GM20000 (cell line): Measurements from ENCODE around the gene CDH2.

Source experiments
- DNase-seq: peaks from one replicate; pipeline ENCODE4 v3.0.0; 2012; ENCODE audit warnings: low spot score
- TF ChIP-seq, protein P1 (sequence below): IDR thresholded peaks from 2 replicates; pipeline ENCODE4 v1.5.1; 2012; ENCODE audit warnings: mild to moderate bottlenecking, control low read depth; ENCODE audit errors: extremely low read depth, missing control alignments

CDH2 gene

DNA sequence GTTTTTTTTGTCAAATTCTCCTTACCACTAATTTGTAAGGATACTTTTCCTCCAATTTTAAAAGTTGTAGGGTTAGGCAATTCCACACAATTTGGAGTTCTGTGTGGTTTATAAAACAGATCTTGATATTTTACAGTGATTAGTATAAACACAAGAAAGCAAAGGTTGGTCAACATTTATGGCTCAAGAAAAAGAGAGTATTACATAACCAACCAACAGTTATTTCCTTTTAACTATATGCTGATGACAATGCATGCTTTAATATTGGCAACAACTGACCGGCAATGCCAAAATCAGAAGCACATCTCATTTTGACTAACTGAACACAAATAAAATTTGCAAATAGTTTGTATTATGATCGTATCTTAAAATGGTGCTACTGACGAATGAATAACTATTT lies 137.2 kb downstream of the CDH2 start:
- no peak for DNase-seq
- TF ChIP-seq, protein P1, sequence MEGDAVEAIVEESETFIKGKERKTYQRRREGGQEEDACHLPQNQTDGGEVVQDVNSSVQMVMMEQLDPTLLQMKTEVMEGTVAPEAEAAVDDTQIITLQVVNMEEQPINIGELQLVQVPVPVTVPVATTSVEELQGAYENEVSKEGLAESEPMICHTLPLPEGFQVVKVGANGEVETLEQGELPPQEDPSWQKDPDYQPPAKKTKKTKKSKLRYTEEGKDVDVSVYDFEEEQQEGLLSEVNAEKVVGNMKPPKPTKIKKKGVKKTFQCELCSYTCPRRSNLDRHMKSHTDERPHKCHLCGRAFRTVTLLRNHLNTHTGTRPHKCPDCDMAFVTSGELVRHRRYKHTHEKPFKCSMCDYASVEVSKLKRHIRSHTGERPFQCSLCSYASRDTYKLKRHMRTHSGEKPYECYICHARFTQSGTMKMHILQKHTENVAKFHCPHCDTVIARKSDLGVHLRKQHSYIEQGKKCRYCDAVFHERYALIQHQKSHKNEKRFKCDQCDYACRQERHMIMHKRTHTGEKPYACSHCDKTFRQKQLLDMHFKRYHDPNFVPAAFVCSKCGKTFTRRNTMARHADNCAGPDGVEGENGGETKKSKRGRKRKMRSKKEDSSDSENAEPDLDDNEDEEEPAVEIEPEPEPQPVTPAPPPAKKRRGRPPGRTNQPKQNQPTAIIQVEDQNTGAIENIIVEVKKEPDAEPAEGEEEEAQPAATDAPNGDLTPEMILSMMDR = no peak

DNA sequence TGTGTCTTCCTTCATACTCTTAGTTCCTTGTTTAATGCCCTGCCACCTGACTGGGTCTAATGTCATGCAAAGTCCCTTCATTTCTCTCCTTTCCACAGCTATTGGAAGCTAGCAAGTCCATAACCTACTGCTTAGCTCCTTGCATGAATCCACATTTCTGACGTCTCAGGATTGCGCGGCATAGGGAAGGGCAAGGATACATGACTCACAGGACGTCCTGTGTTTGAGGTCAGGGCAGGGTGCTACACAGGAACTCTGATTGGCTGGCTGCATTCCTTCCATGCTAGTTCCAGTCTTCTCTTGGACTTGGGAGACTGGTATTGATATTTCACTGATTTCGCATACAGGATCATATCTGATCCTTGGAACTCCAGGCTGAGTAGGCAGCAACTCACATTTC lies 137.9 kb downstream of the CDH2 start:
- no peak for DNase-seq
- TF ChIP-seq, protein P1 = no peak

DNA sequence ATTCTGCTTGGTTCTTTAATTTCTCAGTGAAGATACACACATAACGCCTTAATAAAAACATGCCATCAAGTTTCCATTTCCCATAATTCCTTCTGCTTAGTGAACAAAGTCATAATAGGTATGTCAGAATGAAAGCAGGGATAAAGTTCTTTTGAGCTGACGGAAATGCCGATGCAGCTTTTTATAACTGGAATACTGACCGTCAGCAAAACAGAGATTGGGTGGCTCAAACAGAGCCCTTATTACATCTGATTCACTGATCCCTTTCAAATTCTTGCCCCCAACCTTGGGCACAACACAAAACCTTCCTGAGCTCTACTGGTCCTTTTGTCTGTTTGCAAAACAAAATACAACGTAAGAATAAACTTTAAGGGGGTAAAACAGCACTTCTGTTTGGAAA lies 140.4 kb downstream of the CDH2 start:
- no peak for DNase-seq

DNA sequence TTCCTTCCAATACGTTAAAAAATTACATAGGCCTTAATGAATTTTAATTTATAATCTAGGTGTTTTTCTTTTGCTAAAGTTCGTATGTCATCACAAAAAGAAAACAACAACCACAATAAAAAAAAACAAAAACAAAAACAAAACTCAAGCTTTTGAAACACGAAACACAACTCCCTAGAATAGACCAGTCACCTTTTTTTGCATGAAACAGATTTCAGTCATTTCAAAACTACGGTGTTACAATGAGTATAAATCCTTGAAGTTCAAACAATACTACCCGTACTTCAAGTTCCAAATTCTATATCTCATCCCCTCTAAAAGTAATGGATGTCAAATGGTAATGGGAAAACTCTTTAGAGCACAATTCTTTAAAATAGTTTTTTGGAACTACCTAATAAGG lies 142.4 kb downstream of the CDH2 start:
- DNase-seq = no peak
- TF ChIP-seq, protein P1 = no peak

More for the DNA sequence above, 140.4 kb downstream of the CDH2 start:
- TF ChIP-seq, protein P1 = no peak

DNA sequence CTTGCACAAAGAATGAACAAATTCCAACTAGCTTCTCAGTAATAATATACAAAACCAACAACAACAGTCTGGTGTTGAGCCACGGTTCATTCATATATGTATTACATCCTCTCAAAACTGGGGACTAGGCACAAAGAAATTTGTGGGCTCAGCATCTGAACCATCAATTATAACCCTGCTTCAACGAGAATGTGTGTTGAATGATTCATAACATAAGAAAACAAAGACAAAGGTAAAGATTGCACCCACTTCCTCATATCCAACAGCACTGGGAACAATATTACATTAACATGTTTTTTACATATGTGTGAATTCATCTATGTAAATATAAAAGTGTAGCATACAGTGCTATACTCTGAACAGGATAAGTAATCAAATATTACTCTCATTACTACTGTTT lies 144.8 kb downstream of the CDH2 start:
- DNase-seq = no peak
- TF ChIP-seq, protein P1 = no peak

DNA sequence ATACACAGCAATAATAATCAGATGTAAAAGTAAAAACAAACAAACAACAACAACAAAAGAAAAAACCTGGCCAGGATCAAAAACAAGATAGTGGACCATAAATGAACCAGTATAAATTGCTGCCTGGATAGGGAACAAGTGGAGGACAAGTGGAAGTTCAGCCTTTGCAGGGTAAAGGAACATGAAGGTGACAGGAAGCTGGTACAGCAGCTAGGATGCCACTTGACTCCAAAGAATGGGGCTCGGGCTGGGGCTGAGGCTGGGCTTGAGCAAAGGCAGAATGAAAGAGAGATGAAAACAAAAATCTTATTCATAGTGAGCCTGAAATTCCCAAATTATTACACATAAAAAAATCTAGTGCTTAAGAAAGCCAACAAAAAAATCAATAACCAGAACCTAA lies 146.5 kb downstream of the CDH2 start:
- TF ChIP-seq, protein P1 = no peak
- DNase-seq = no peak

DNA sequence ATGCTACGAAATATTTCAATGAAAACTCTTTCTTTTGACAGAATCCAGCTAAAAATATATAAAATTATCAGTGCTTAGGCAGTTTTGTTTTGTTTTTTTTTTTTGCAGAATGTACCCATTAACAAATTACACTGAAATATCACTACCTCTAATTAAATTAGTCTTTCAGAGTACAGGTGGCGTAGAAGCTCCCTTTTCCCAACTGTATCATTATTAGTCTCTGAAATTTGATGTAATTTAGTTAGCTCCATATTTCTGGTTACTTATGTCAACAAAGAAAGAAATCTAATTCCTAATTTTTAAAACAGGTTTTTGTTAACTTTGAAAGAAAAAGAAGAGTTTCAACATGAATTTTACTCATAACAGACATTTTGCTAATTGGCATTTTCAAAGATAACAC lies 149.2 kb downstream of the CDH2 start:
- TF ChIP-seq, protein P1 = no peak
- DNase-seq = no peak
